GM21717 (cell line): ENCODE measurements around the gene MAPK6.

Experiments
- ATAC-seq: cut with Tn5 transposase; IDR thresholded peaks from one replicate; pipeline ENCODE4 v1.9.1; 2021; ENCODE audit warnings: mild to moderate bottlenecking, moderate library complexity; ENCODE audit not compliant: unreplicated experiment

The MAPK6 gene

GRCh38 chr15:52101542-52102323 is 82.7 kb downstream of the MAPK6 start:
- ATAC-seq: no peak

- ATAC-seq: no peak
Observed at GRCh38 chr15:52102463-52102862, 83.4 kb downstream of the MAPK6 start.

DNA sequence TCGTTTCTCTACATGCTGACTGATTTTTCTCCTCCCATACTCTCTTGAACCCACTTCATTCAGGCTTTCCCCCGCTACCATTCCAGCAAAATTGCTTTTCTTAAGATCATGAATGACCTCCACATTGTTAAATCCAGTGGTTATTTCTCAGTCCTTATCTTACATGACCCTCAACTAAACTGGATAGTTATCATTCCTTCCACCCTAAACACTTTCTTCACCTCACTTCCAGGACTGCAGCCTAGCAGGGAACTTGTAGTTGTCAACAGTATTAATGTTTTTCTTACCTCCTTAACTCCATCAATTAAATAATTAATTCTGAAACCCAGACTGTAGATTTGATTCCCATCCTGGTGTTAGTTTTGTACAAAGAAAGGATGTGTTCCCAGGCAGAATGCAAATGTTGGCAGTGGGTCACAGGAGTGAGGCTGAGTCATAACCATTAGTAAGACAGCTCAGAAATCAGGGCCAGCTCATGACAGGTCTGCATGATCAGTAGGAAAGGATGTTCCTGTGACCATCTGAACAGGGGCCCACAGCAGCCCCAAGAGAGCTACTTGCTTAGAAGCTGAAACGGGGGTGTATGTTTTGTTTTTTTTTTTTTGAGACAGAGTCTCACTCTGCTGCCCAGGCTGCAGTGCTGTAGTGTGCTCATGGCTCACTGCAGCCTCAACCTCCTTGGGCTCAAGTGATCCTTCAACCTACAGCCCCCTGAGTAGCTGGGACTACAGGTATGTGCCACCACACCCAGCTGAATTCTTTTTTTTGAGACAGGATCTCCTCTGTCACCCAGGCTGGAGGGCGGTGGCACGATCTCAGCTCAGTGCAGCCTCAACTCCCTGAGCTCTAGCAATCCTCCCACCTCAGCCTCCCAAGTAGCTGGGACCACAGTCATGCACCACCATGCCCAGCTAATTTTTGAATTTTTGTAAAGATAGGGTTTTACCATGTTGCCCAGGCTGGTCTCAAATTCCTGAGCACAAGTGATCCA is 84.5 kb downstream of the MAPK6 start:
- ATAC-seq: peak; percentile 73

DNA sequence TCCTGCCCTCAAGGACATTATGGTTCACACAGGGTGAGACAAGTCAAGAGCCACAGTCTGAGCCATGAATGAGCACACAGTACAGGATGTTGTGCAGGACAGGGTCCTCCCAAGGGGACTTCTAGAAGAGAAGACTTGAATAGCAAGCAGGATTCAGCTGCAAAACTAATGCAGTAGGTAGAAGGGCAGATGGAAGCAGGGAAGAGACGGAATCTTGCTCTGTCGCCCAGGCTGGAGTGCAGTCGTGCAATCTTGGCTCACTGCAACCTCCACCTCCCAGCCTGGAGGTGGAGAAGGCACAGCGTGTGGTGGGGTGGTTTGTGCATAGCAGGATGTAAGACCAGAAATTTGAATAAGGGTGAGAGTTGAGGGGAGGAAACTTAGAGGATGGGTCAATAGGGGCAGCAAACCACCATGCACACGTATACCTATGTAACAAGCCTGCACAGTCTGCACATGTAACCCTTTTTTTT is 85.5 kb downstream of the MAPK6 start:
- ATAC-seq: peak; percentile 36

GRCh38 chr15:52105846-52106245 is 86.8 kb downstream of the MAPK6 start:
- ATAC-seq: no peak

- ATAC-seq: no peak
Observed at GRCh38 chr15:52106641-52107040, 87.6 kb downstream of the MAPK6 start.

- no peak for ATAC-seq
Observed at GRCh38 chr15:52107238-52107637, 88.2 kb downstream of the MAPK6 start.

GRCh38 chr15:52109559-52110451 is 90.8 kb downstream of the MAPK6 start:
- ATAC-seq: peak; percentile 48

DNA sequence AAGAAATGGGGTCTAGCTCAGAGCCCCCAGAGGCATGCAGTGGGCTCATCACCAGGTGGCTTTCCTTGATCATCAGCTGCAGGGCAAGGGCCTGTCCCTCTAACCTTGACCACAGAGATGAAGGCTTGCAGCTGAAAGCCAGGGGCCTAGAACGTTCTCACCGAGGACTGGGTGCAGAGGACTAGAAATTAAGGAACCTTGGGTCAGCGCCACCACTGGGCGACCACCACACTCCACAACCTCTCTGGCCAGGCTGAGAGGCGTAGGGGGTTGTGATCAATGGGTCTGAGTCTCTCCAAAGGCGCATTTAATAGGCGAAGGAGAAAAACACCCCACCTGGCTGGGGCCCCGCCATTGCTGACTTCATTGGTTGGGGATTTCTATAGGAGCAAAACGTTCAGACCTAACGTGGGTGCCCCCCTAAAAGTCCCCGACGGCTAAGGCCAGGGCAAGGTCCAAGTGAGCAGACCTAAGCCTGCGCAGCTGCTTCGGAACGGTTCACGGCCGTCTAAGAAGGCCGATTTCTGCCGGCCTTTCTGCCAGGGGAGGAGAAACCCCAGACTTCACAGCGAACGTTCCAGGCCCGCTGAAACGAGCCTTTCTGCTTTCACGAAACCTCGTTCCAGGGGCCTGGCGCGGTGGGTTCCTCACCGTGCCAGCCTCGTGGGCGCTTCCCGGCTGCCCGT is 92.6 kb downstream of the MAPK6 start:
- ATAC-seq: no peak

DNA sequence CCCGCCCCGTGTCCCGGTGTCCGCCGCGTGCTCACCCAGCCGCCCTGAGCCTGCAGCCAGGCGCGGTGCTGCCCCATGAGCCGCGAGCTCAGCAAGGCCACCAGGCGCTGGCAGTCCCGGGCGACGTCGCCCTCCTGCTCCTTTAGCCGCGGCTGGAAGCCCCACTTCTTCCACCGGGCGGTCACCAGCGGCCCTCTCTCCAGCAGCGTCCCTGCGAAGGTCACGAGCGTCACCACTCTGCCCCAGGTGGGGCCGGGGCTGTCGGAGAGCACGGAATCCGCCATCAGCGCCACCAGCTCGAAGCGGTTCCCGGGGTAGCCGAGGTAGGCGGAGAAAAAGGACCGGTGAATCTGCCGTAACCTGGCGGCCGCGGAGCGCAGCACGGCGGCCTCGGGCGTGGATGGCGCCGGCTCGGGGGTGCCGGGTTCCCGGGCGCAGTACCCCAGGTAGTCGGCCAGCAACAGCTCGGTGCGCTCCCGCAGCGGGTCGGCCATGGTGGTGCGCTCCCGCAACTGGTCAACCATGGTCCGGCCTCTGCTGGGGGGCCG is 93.3 kb downstream of the MAPK6 start:
- no peak for ATAC-seq

DNA sequence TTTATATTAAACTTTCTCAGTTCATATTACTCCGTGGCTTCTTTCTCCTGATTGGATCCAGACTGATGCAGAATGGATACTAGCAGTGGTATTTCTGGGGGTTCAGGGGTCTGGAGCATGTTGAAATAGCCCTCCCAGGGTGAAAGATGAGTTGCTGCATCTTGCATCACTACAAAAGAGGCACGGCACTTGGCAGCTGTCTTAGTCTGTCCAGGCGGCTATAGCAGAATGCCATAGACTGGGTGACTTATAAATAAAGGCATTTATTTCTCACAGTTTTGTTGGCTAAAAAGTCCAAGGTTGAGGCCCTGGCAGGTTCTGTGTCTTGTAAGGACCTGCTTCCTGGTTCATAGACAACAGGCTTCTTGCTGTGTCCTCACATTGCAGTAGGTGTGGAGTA is 94.2 kb downstream of the MAPK6 start:
- no peak for ATAC-seq

DNA sequence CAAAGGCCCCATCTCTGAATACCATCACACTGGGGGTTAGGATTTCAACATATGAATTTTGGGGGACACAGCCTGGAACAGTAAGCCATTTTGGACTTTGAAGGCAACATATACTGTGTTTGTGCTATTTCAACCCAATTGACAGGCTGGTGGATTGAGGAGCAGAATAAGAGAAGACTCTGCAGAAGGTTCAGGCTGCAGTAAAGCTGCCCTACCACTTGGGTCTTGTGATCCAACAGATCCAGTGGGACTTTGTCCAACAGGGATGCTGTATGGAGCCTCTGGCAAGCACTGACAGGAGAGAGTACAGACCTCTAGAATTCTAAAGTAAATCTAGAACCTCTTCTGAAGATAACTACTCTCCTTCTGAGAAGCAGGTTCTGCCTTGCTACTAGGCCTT is 94.7 kb downstream of the MAPK6 start:
- ATAC-seq: no peak

DNA sequence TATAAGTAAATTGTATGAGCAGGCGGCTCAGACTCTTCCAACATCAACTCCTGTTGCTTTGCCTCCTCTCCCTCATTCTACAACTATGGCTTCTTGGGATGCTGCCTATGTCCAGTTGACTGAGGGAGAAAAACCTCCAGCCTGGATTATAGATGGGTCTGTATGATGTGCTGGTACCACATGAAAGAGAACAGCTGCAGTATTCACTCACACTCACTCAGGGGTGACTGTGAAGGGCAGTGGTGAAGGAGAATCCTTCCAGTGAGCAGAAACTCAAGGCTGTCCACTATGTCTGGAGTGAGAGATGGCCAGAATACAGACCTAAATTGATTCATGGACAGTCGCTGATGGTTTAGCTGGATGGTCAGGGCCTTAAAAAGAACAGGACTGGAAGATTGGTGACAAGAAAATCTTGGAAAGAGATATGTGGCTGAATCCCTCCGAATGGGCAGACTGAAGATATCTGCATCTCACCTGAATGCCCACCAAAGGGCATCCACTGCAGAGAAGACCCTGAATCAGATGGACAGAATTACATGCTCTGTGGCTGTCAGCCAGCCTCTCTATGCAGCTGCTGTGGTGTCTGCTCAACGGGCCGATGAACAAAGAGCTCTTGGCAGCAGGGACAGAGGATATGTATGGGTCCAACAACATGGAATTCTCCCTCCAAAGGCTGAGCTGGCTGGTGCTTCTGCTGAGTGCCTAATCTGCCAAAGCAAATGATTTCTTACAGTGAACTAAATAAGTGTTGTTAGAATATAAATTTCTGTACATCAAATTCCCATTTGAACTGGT is 95.4 kb downstream of the MAPK6 start:
- ATAC-seq: no peak

DNA sequence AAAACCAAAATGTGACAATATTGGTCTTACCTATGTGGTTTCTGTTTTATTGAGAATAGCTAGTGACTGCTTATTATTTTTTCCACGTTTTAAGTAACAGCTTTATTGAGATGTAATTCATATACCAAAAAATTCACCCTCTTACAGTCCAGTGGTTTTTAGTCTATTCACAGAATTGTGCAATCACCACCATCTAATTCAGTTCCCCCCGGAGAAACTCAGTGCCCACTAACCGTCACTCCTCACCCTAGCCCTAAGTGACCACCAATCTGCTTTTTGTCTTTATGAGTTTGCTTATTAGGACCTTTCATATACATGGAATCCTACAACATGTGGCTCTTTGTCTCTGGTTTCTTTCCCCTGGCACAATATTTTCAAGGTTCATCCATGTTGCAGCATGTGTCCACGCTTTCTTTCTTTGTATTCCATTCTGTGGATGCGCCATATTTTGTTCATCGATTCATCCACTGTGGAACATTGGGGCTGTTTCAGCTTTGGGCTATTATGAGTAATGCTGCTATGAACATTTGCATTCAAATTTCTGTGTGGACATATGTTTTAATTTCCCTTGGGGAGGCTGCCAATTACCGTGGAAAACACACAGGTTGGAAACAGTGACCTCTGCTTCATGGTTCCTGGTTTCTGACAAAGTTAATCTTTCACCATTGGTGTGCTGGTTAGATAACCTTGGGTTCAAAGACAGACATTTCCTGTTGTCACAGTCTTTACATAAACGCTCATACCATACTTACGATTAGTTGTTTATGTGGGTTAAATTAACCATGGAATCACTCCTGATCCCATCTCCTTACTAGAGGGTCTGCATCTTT is 96.8 kb downstream of the MAPK6 start:
- no peak for ATAC-seq
